GM23338 (cell line): ENCODE measurements around the gene PPIP5K2. TPM values are rescaled to one million over a fixed set of nuclear protein-coding genes. Genes with fewer than 3 reads are reported as not detected.

Source experiments
- ATAC-seq: fragments of 200-7000 bp; cut with Tn5 transposase; 3 replicates; pipeline ENCODE4 v1.9.1; 2020
- DNase-seq: peaks from one replicate; pipeline ENCODE4 v3.0.0-alpha.2; 2015; ENCODE audit warnings: low spot score
- H2AFZ ChIP-seq: fragments of 200-600 bp; sonication (generic); 2 replicates; pipeline ENCODE4 v1.8.0; 2016; ENCODE audit warnings: antibody characterized with exemption, mild to moderate bottlenecking, moderate library complexity
- H3F3A ChIP-seq: fragments of 200-600 bp; sonication (generic); replicated peaks from 2 replicates; pipeline ENCODE4 v1.8.0; 2017; ENCODE audit warnings: antibody characterized with exemption, mixed run types, low read depth
- H3K27ac ChIP-seq: fragments of 200-600 bp; sonication (generic); 2 replicates; pipeline ENCODE4 v1.6.1; 2016; ENCODE audit warnings: low read depth
- H3K27me3 ChIP-seq: fragments of 200-600 bp; sonication (generic); 2 replicates; pipeline ENCODE4 v1.8.0; 2016; ENCODE audit warnings: mild to moderate bottlenecking, mixed run types, moderate library complexity; ENCODE audit not compliant: insufficient read depth
- H3K36me3 ChIP-seq: fragments of 200-600 bp; sonication (generic); 2 replicates; pipeline ENCODE4 v1.8.0; 2016; ENCODE audit warnings: mild to moderate bottlenecking; ENCODE audit not compliant: insufficient read depth
- H3K4me1 ChIP-seq: fragments of 200-600 bp; sonication (generic); 2 replicates; pipeline ENCODE4 v1.8.0; 2016; ENCODE audit warnings: mild to moderate bottlenecking, moderate library complexity; ENCODE audit not compliant: insufficient read depth
- H3K4me2 ChIP-seq: fragments of 200-600 bp; sonication (generic); 2 replicates; pipeline ENCODE4 v1.7.1; 2017; ENCODE audit warnings: mixed run types
- H3K4me3 ChIP-seq: fragments of 200-600 bp; sonication (generic); 2 replicates; pipeline ENCODE4 v1.6.1; 2016; ENCODE audit warnings: mixed run types
- H3K79me2 ChIP-seq: fragments of 200-600 bp; sonication (generic); replicated peaks from 2 replicates; pipeline ENCODE4 v1.8.0; 2017; ENCODE audit warnings: mild to moderate bottlenecking; ENCODE audit not compliant: insufficient read depth
- H3K9me2 ChIP-seq: fragments of 200-600 bp; sonication (generic); 2 replicates; pipeline ENCODE4 v1.8.0; 2017; ENCODE audit not compliant: insufficient read depth
- H4K20me1 ChIP-seq: fragments of 200-600 bp; sonication (generic); replicated peaks from 2 replicates; pipeline ENCODE4 v1.8.0; 2017; ENCODE audit warnings: mild to moderate bottlenecking; ENCODE audit not compliant: insufficient read depth
- H3K27ac Mint-ChIP-seq: 2 replicates; pipeline ENCODE4 v1.8.0; 2020; ENCODE audit warnings: inconsistent platforms, mild to moderate bottlenecking, moderate library complexity, mixed read lengths
- H3K27me3 Mint-ChIP-seq: 3 replicates; pipeline ENCODE4 v1.8.0; 2022; ENCODE audit warnings: low read depth, mild to moderate bottlenecking, moderate library complexity, mixed read lengths, inconsistent platforms; ENCODE audit not compliant: insufficient read depth, poor library complexity
- H3K36me3 Mint-ChIP-seq: 3 replicates; pipeline ENCODE4 v1.8.0; 2021; ENCODE audit warnings: low read depth, mild to moderate bottlenecking, inconsistent platforms, moderate library complexity, mixed read lengths
- H3K4me1 Mint-ChIP-seq: 3 replicates; pipeline ENCODE4 v1.8.0; 2020; ENCODE audit warnings: mild to moderate bottlenecking, inconsistent platforms, mixed read lengths
- H3K4me3 Mint-ChIP-seq: 3 replicates; pipeline ENCODE4 v1.8.0; 2021; ENCODE audit warnings: moderate library complexity, mild to moderate bottlenecking, inconsistent platforms, mixed read lengths
- H3K9me3 Mint-ChIP-seq: 3 replicates; pipeline ENCODE4 v1.8.0; 2020; ENCODE audit warnings: moderate library complexity, mild to moderate bottlenecking, inconsistent platforms, mixed read lengths
- CREB1 ChIP-seq: fragments of 250-450 bp; sonication (Bioruptor Pico); IDR thresholded peaks from 2 replicates; pipeline ENCODE4 v1.5.0; 2020; ENCODE audit warnings: low read depth, mild to moderate bottlenecking, moderate library complexity
- ETS1 ChIP-seq: IDR thresholded peaks from 2 replicates; pipeline ENCODE4 v1.6.1; 2016; ENCODE audit warnings: antibody characterized with exemption
- EZH2 ChIP-seq: fragments of 200-600 bp; sonication (generic); IDR thresholded peaks from one replicate; pipeline ENCODE4 v1.8.0; 2017; ENCODE audit warnings: antibody characterized with exemption, mild to moderate bottlenecking, low read depth; ENCODE audit not compliant: unreplicated experiment
- EZH2phosphoT487 ChIP-seq: fragments of 200-600 bp; sonication (generic); IDR thresholded peaks from one replicate; pipeline ENCODE4 v1.8.1; 2018; ENCODE audit warnings: antibody characterized with exemption; ENCODE audit not compliant: unreplicated experiment
- JUNB ChIP-seq: IDR thresholded peaks from one replicate; pipeline ENCODE4 v1.6.1; 2016; ENCODE audit warnings: antibody characterized with exemption; ENCODE audit not compliant: unreplicated experiment
- NANOG ChIP-seq: IDR thresholded peaks from 2 replicates; pipeline ENCODE4 v1.6.1; 2016; ENCODE audit warnings: antibody characterized with exemption, borderline replicate concordance
- POLR2AphosphoS5 ChIP-seq: IDR thresholded peaks from 2 replicates; pipeline ENCODE4 v1.6.1; 2016; ENCODE audit warnings: antibody characterized with exemption, low read depth
- REST ChIP-seq: IDR thresholded peaks from one replicate; pipeline ENCODE4 v1.6.1; 2018; ENCODE audit warnings: antibody characterized with exemption; ENCODE audit not compliant: unreplicated experiment
- STAT1 ChIP-seq: IDR thresholded peaks from one replicate; pipeline ENCODE4 v1.6.1; 2016; ENCODE audit warnings: antibody characterized with exemption; ENCODE audit not compliant: unreplicated experiment
- ZNF114 ChIP-seq: fragments of 250-450 bp; sonication (Bioruptor Pico); IDR thresholded peaks from 2 replicates; pipeline ENCODE4 v1.5.0; 2020; ENCODE audit warnings: mild to moderate bottlenecking, moderate library complexity
- ZNF331 ChIP-seq: fragments of 250-450 bp; sonication (Bioruptor Pico); IDR thresholded peaks from 2 replicates; pipeline ENCODE4 v1.5.0; 2020; ENCODE audit warnings: low read depth, mild to moderate bottlenecking, moderate library complexity
- polyA plus RNA-seq: library from polyadenylated mRNA; unstranded; fragments of >200 nt; fragmentation: Nextera tagmentation; extraction: Ambion mirVana; gene quantifications from 2 replicates; pipeline ENCODE4 v1.2.1, GENCODE V29; 2016
- total RNA-seq: library from RNA; depleted of rRNA; stranded (reverse); fragments of >200 nt; shearing (Covaris generic); gene quantifications from 2 replicates; pipeline ENCODE4 v1.2.3, GENCODE V29; 2014
- TF ChIP-seq, protein P1 (sequence below), 2 experiments: fragments of 200-600 bp in 1 of 2; sonication (generic) in 1 of 2; conservative IDR thresholded peaks; 2 replicates each; pipeline versions ENCODE4 v1.5.1 to v1.6.1; 2016 to 2017; ENCODE audit warnings: antibody characterized with exemption in 2 of 2, low read depth in 2 of 2, mild to moderate bottlenecking in 2 of 2, moderate library complexity in 1 of 2
- TF ChIP-seq, protein P2 (sequence below): fragments of 250-450 bp; sonication (Bioruptor Pico); IDR thresholded peaks from 2 replicates; pipeline ENCODE4 v1.5.0; 2020; ENCODE audit warnings: mild to moderate bottlenecking, moderate library complexity

PPIP5K2 gene
- total and polyA plus RNA-seq, 2 experiments from 2014 or later = 41.7 to 45.4 TPM

GRCh38 chr5:103138202-103138690 lies 18.1 kb downstream of the PPIP5K2 start:
- no peak for ATAC-seq
- no peaks in the 10 kb centered on the region for H3K4me1 ChIP-seq
- no peaks in the 10 kb centered on the region for H3F3A ChIP-seq
- no peaks in the 10 kb centered on the region for H3K27me3 ChIP-seq
- H3K27me3 Mint-ChIP-seq = no peaks in the 10 kb centered on the region
- H3K4me1 Mint-ChIP-seq = no peaks in the 10 kb centered on the region
- H4K20me1 ChIP-seq = no peaks in the 10 kb centered on the region
- H3K36me3 ChIP-seq = no peaks in the 10 kb centered on the region; the same call in 1 of the 2 replicates
- H3K4me2 ChIP-seq = no peak overlapping the region
- peaks cover 30% of the 10 kb centered on the region for H3K36me3 Mint-ChIP-seq
- H3K4me3 ChIP-seq = no peak overlapping the region
- H3K9me2 ChIP-seq = no peaks in the 10 kb centered on the region
- H3K27ac ChIP-seq = no peak overlapping the region
- H2AFZ ChIP-seq = no peak overlapping the region
- H3K79me2 ChIP-seq = no peaks in the 10 kb centered on the region
- no peak overlapping the region for H3K4me3 Mint-ChIP-seq
- H3K9me3 Mint-ChIP-seq = peaks cover 9% of the 10 kb centered on the region; the same call in 1 of the 3 replicates
- DNase-seq = no peak
- no peak for TF ChIP-seq JUNB
- TF ChIP-seq EZH2 = no peak
- TF ChIP-seq EZH2phosphoT487 = no peak
- TF ChIP-seq ETS1 = no peak
- TF ChIP-seq REST = no peak
- no peak for TF ChIP-seq STAT1
- no peak for TF ChIP-seq ZNF331 (CRISPR knock-in tag)
- TF ChIP-seq, protein P1, sequence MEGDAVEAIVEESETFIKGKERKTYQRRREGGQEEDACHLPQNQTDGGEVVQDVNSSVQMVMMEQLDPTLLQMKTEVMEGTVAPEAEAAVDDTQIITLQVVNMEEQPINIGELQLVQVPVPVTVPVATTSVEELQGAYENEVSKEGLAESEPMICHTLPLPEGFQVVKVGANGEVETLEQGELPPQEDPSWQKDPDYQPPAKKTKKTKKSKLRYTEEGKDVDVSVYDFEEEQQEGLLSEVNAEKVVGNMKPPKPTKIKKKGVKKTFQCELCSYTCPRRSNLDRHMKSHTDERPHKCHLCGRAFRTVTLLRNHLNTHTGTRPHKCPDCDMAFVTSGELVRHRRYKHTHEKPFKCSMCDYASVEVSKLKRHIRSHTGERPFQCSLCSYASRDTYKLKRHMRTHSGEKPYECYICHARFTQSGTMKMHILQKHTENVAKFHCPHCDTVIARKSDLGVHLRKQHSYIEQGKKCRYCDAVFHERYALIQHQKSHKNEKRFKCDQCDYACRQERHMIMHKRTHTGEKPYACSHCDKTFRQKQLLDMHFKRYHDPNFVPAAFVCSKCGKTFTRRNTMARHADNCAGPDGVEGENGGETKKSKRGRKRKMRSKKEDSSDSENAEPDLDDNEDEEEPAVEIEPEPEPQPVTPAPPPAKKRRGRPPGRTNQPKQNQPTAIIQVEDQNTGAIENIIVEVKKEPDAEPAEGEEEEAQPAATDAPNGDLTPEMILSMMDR (conservative IDR thresholded peaks at IDR 0.05; ENCODE audit: low read depth in 2 of 2) = no peak
- no peak for TF ChIP-seq ZNF114 (CRISPR knock-in tag)
- TF ChIP-seq NANOG = no peak
- TF ChIP-seq POLR2AphosphoS5 = no peak
- TF ChIP-seq, protein P2, sequence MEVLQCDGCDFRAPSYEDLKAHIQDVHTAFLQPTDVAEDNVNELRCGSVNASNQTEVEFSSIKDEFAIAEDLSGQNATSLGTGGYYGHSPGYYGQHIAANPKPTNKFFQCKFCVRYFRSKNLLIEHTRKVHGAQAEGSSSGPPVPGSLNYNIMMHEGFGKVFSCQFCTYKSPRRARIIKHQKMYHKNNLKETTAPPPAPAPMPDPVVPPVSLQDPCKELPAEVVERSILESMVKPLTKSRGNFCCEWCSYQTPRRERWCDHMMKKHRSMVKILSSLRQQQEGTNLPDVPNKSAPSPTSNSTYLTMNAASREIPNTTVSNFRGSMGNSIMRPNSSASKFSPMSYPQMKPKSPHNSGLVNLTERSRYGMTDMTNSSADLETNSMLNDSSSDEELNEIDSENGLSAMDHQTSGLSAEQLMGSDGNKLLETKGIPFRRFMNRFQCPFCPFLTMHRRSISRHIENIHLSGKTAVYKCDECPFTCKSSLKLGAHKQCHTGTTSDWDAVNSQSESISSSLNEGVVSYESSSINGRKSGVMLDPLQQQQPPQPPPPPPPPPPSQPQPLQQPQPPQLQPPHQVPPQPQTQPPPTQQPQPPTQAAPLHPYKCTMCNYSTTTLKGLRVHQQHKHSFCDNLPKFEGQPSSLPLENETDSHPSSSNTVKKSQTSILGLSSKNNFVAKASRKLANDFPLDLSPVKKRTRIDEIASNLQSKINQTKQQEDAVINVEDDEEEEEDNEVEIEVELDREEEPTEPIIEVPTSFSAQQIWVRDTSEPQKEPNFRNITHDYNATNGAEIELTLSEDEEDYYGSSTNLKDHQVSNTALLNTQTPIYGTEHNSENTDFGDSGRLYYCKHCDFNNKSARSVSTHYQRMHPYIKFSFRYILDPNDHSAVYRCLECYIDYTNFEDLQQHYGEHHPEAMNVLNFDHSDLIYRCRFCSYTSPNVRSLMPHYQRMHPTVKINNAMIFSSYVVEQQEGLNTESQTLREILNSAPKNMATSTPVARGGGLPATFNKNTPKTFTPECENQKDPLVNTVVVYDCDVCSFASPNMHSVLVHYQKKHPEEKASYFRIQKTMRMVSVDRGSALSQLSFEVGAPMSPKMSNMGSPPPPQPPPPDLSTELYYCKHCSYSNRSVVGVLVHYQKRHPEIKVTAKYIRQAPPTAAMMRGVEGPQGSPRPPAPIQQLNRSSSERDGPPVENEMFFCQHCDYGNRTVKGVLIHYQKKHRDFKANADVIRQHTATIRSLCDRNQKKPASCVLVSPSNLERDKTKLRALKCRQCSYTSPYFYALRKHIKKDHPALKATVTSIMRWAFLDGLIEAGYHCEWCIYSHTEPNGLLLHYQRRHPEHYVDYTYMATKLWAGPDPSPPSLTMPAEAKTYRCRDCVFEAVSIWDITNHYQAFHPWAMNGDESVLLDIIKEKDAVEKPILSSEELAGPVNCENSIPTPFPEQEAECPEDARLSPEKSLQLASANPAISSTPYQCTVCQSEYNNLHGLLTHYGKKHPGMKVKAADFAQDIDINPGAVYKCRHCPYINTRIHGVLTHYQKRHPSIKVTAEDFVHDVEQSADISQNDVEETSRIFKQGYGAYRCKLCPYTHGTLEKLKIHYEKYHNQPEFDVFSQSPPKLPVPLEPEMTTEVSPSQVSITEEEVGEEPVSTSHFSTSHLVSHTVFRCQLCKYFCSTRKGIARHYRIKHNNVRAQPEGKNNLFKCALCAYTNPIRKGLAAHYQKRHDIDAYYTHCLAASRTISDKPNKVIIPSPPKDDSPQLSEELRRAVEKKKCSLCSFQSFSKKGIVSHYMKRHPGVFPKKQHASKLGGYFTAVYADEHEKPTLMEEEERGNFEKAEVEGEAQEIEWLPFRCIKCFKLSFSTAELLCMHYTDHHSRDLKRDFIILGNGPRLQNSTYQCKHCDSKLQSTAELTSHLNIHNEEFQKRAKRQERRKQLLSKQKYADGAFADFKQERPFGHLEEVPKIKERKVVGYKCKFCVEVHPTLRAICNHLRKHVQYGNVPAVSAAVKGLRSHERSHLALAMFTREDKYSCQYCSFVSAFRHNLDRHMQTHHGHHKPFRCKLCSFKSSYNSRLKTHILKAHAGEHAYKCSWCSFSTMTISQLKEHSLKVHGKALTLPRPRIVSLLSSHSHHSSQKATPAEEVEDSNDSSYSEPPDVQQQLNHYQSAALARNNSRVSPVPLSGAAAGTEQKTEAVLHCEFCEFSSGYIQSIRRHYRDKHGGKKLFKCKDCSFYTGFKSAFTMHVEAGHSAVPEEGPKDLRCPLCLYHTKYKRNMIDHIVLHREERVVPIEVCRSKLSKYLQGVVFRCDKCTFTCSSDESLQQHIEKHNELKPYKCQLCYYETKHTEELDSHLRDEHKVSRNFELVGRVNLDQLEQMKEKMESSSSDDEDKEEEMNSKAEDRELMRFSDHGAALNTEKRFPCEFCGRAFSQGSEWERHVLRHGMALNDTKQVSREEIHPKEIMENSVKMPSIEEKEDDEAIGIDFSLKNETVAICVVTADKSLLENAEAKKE (CRISPR knock-in tag) = no peak
- no peak for TF ChIP-seq CREB1 (CRISPR knock-in tag)
- H3K27ac Mint-ChIP-seq = no peak overlapping the region
